Neural cell (in vitro differentiated cells): ENCODE data around the gene NALCN. TPM values are rescaled to one million over a fixed set of nuclear protein-coding genes. Genes with fewer than 3 reads are reported as not detected.

Experiments used
- H2AFZ ChIP-seq: fragments of 200-600, 300-800 bp; sonication (generic), shearing (Covaris generic); 2 replicates; pipeline ENCODE4 v1.6.0; 2014; ENCODE audit warnings: low read depth, mild to moderate bottlenecking, antibody characterized with exemption, low read length, moderate library complexity
- H3F3A ChIP-seq: fragments of 200-600 bp; shearing (Covaris generic); 2 replicates; pipeline ENCODE4 v1.6.1; 2016; ENCODE audit warnings: mild to moderate bottlenecking, moderate library complexity, mixed read lengths, antibody characterized with exemption, low read length; ENCODE audit not compliant: insufficient read depth, poor library complexity, severe bottlenecking
- H3K27ac ChIP-seq: fragments of 200-600, 300-800 bp; sonication (generic), shearing (Covaris generic); 2 replicates; pipeline ENCODE4 v1.5.1; 2014; ENCODE audit warnings: mild to moderate bottlenecking, low read length, moderate library complexity
- H3K27me3 ChIP-seq: fragments of 300-800, 200-600 bp; sonication (generic), shearing (Covaris generic); 2 replicates; pipeline ENCODE4 v1.6.0; 2014; ENCODE audit warnings: mild to moderate bottlenecking, low read depth, low read length, moderate library complexity; ENCODE audit not compliant: insufficient read depth
- H3K36me3 ChIP-seq: fragments of 300-800, 200-600 bp; sonication (generic), shearing (Covaris generic); 2 replicates; pipeline ENCODE4 v1.5.1; 2014; ENCODE audit warnings: mild to moderate bottlenecking, antibody characterized with exemption, low read length, moderate library complexity; ENCODE audit not compliant: insufficient read depth
- H3K4me2 ChIP-seq: fragments of 300-800, 200-600 bp; sonication (generic), shearing (Covaris generic); 2 replicates; pipeline ENCODE4 v1.6.0; 2014; ENCODE audit warnings: mild to moderate bottlenecking, low read length
- H3K4me3 ChIP-seq: fragments of 300-800, 200-600 bp; sonication (generic), shearing (Covaris generic); 2 replicates; pipeline ENCODE4 v1.5.1; 2014; ENCODE audit warnings: mild to moderate bottlenecking, low read length, moderate library complexity
- H3K79me2 ChIP-seq: fragments of 200-600 bp; shearing (Covaris generic); replicated peaks from 2 replicates; pipeline ENCODE4 v1.6.0; 2014; ENCODE audit warnings: mild to moderate bottlenecking, low read length, moderate library complexity; ENCODE audit not compliant: insufficient read depth
- H3K9ac ChIP-seq: fragments of 300-800, 200-600 bp; sonication (generic), shearing (Covaris generic); 2 replicates; pipeline ENCODE4 v1.6.1; 2016; ENCODE audit warnings: mild to moderate bottlenecking, low read length, mixed read lengths
- H3K9me2 ChIP-seq: fragments of 200-600 bp; shearing (Covaris generic); 2 replicates; pipeline ENCODE4 v1.6.1; 2016; ENCODE audit warnings: mild to moderate bottlenecking, low read length, mixed read lengths; ENCODE audit not compliant: insufficient read depth
- H3K9me3 ChIP-seq: fragments of 200-600, 300-800 bp; sonication (generic), shearing (Covaris generic); 2 replicates; pipeline ENCODE4 v1.6.1; 2016; ENCODE audit warnings: mild to moderate bottlenecking, mixed run types, low read length, moderate library complexity, mixed read lengths
- H4K20me1 ChIP-seq: fragments of 200-600 bp; shearing (Covaris generic); 2 replicates; pipeline ENCODE4 v1.6.1; 2016; ENCODE audit warnings: mild to moderate bottlenecking, mixed run types; ENCODE audit not compliant: insufficient read depth
- EP300 ChIP-seq: fragments of 450-650 bp; conservative IDR thresholded peaks from 2 replicates; pipeline ENCODE4 v1.6.1; 2014; ENCODE audit warnings: antibody characterized with exemption, mild to moderate bottlenecking, moderate library complexity; ENCODE audit not compliant: poor library complexity, severe bottlenecking
- EZH2 ChIP-seq: fragments of 200-600, 300-800 bp; shearing (Covaris generic), sonication (generic); IDR thresholded peaks from 2 replicates; pipeline ENCODE4 v1.6.1; 2014; ENCODE audit warnings: antibody characterized with exemption, low read length, borderline replicate concordance, mild to moderate bottlenecking; ENCODE audit not compliant: insufficient read depth, poor library complexity, severe bottlenecking
- MXI1 ChIP-seq: fragments of 450-650 bp; conservative IDR thresholded peaks from 2 replicates; pipeline ENCODE4 v1.6.1; 2014; ENCODE audit warnings: antibody characterized with exemption, mild to moderate bottlenecking; ENCODE audit not compliant: poor library complexity, severe bottlenecking
- POLR2AphosphoS5 ChIP-seq: IDR thresholded peaks from 2 replicates; pipeline ENCODE4 v1.6.1; 2012
- RAD21 ChIP-seq: fragments of 450-650 bp; conservative IDR thresholded peaks from 2 replicates; pipeline ENCODE4 v1.6.1; 2014; ENCODE audit warnings: antibody characterized with exemption, mild to moderate bottlenecking, moderate library complexity
- SMC3 ChIP-seq: fragments of 450-650 bp; conservative IDR thresholded peaks from 2 replicates; pipeline ENCODE4 v1.6.1; 2014; ENCODE audit warnings: antibody characterized with exemption, mild to moderate bottlenecking, moderate library complexity; ENCODE audit not compliant: poor library complexity
- TAF1 ChIP-seq: IDR thresholded peaks from 2 replicates; pipeline ENCODE4 v1.6.1; 2012; ENCODE audit warnings: low read depth
- polyA plus RNA-seq: library from polyadenylated mRNA; depleted of rRNA; stranded (reverse); fragments of >200 nt; gene quantifications from 2 replicates; pipeline ENCODE4 v1.2.3, GENCODE V29; 2014
- TF ChIP-seq, protein P1 (sequence below): fragments of 450-650 bp; IDR thresholded peaks from 2 replicates; pipeline ENCODE4 v1.5.1; 2014; ENCODE audit warnings: antibody characterized with exemption, mild to moderate bottlenecking, moderate library complexity; ENCODE audit not compliant: poor library complexity, severe bottlenecking
- TF ChIP-seq, protein P2 (sequence below): IDR thresholded peaks from 2 replicates; pipeline ENCODE4 v1.6.1; 2012; ENCODE audit warnings: borderline replicate concordance

The NALCN gene
- polyA plus RNA-seq, 1 donor from 2014 or later, result 24.1 TPM

DNA sequence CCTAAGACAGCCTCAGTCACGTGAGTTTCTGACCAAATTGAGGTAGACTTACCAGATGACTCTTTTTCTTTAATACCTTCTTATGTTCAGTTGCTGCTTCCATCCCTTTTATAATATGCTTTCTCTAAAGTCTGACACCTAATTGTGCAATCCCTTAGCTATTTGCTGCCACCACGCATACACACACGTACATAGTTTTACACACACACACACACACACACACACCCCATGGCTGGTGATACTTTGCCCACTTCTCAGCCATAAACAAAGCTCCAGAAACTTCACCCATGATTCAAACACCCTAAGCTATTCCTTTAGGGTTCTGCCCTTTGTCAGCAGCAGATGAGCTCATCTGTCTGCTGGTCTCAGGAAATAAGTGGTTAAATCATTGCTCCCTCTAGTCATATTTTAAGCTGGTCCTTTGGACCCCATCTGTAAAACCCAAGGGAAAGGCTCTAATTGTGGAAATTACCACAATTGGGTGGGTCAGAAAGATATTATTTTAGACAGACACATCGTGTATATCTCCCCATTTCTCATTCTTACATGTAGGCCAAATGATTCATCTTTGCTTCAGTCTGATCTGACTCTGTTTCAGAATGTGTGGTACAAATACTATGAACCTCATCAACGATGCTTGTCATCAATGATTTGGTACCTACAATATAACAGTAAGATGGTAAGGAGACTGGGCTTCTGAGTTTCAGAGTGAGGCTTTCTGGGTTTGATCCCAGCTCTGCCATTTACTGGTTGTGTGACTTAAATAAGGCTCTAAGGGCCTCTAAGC, 69.2 kb downstream of the NALCN start:
- H3K4me2 ChIP-seq, result no peak overlapping the region
- H3K9me3 ChIP-seq, result no peaks in the 10 kb centered on the region

DNA sequence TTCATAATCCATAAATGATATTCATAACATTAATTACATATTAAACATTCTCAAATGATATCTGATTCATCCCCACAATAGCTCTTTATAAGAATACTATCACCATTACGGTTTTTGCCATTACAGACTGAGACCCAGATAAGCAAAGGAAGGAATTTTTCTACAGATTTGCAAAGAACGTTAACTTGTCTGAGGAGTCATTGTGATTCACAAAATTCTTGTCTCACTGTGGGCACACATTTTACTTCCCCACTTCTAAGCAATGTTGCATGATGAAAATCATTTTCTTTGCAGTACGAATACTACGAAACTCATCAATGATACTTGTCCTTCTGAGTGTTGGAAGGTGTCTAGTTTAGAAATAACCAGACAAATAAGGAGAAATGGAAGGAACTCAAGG, 70.1 kb downstream of the NALCN start:
- no peaks in the 10 kb centered on the region for H3K9me2 ChIP-seq
- H3K9me3 ChIP-seq, result no peaks in the 10 kb centered on the region
- H3K27ac ChIP-seq, result no peak overlapping the region
- H3K4me3 ChIP-seq, result no peak overlapping the region
- H3K36me3 ChIP-seq, result no peaks in the 10 kb centered on the region
- no peaks in the 10 kb centered on the region for H3K79me2 ChIP-seq
- TF ChIP-seq POLR2AphosphoS5 (no peak), SMC3 (no peak)
- H3F3A ChIP-seq, result no peaks in the 10 kb centered on the region
- H4K20me1 ChIP-seq, result no peaks in the 10 kb centered on the region
- no peaks in the 10 kb centered on the region for H3K27me3 ChIP-seq
- no peak overlapping the region for H2AFZ ChIP-seq
- H3K9ac ChIP-seq, result no peak overlapping the region
- no peak overlapping the region for H3K4me2 ChIP-seq

More for the DNA sequence above, 69.2 kb downstream of the NALCN start:
- Histone ChIP-seq H3K9ac (no peak overlapping the region), H2AFZ (no peak overlapping the region), H3K4me3 (no peak overlapping the region), H3F3A (no peaks in the 10 kb centered on the region), H3K36me3 (no peaks in the 10 kb centered on the region), H4K20me1 (no peaks in the 10 kb centered on the region), H3K79me2 (no peaks in the 10 kb centered on the region), H3K27me3 (no peaks in the 10 kb centered on the region), H3K27ac (no peak overlapping the region), H3K9me2 (no peaks in the 10 kb centered on the region)
- TF ChIP-seq, protein P1, sequence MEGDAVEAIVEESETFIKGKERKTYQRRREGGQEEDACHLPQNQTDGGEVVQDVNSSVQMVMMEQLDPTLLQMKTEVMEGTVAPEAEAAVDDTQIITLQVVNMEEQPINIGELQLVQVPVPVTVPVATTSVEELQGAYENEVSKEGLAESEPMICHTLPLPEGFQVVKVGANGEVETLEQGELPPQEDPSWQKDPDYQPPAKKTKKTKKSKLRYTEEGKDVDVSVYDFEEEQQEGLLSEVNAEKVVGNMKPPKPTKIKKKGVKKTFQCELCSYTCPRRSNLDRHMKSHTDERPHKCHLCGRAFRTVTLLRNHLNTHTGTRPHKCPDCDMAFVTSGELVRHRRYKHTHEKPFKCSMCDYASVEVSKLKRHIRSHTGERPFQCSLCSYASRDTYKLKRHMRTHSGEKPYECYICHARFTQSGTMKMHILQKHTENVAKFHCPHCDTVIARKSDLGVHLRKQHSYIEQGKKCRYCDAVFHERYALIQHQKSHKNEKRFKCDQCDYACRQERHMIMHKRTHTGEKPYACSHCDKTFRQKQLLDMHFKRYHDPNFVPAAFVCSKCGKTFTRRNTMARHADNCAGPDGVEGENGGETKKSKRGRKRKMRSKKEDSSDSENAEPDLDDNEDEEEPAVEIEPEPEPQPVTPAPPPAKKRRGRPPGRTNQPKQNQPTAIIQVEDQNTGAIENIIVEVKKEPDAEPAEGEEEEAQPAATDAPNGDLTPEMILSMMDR, result no peak
- TF ChIP-seq POLR2AphosphoS5 (no peak), TAF1 (no peak), EP300 (no peak), RAD21 (no peak), MXI1 (no peak), SMC3 (no peak), EZH2 (no peak)
- TF ChIP-seq, protein P2, sequence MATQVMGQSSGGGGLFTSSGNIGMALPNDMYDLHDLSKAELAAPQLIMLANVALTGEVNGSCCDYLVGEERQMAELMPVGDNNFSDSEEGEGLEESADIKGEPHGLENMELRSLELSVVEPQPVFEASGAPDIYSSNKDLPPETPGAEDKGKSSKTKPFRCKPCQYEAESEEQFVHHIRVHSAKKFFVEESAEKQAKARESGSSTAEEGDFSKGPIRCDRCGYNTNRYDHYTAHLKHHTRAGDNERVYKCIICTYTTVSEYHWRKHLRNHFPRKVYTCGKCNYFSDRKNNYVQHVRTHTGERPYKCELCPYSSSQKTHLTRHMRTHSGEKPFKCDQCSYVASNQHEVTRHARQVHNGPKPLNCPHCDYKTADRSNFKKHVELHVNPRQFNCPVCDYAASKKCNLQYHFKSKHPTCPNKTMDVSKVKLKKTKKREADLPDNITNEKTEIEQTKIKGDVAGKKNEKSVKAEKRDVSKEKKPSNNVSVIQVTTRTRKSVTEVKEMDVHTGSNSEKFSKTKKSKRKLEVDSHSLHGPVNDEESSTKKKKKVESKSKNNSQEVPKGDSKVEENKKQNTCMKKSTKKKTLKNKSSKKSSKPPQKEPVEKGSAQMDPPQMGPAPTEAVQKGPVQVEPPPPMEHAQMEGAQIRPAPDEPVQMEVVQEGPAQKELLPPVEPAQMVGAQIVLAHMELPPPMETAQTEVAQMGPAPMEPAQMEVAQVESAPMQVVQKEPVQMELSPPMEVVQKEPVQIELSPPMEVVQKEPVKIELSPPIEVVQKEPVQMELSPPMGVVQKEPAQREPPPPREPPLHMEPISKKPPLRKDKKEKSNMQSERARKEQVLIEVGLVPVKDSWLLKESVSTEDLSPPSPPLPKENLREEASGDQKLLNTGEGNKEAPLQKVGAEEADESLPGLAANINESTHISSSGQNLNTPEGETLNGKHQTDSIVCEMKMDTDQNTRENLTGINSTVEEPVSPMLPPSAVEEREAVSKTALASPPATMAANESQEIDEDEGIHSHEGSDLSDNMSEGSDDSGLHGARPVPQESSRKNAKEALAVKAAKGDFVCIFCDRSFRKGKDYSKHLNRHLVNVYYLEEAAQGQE, result no peak
